Nasal cavity respiratory epithelium epithelial cell of viscerocranial mucosa (primary cell): Measurements from ENCODE around the gene FRK. TPM values are rescaled to one million over a fixed set of nuclear protein-coding genes. Genes with fewer than 3 reads are reported as not detected.

Experiments used
- total RNA-seq: library from RNA; depleted of rRNA; stranded (reverse); fragments of >200 nt; gene quantifications from 2 replicates; pipeline ENCODE4 v1.2.3, GENCODE V29; 2014

FRK gene
- 1.0 and 7.9 TPM in 2 replicates for total RNA-seq

GRCh38 chr6:116060572-116061283, at the start of gene FRK:
Gene FRK (minus strand): TSS chr6:116060891. CDS start chr6:116060311, 580 bp downstream.

GRCh38 chr6:116100419-116101301, 40.0 kb upstream of the FRK start, which contains the start of gene NT5DC1:
Gene NT5DC1 (plus strand): TSS chr6:116100853. CDS start chr6:116100931, 78 bp downstream.

Other genes with a start within 250 kb of the FRK start
- gene NT5DC1, start 40.0 kb upstream of the FRK start, total RNA-seq, result 2.4 and 6.5 TPM in 2 replicates
- gene COL10A1, start 65.2 kb upstream of the FRK start, total RNA-seq, result under 0.01 TPM in 1 of 2 replicates, not detected in the other
- gene TSPYL4, start 193.2 kb upstream of the FRK start, total RNA-seq, result 2.1 and 3.1 TPM in 2 replicates
- 93.7 and 106 TPM in 2 replicates for gene TSPYL1, start 219.0 kb upstream of the FRK start, total RNA-seq